Epithelial cell of proximal tubule (primary cell): Measurements from ENCODE around the gene CDH15. TPM values are rescaled to one million over a fixed set of nuclear protein-coding genes. Genes with fewer than 3 reads are reported as not detected.

Experiments used
- DNase-seq: peaks from one replicate; pipeline ENCODE4 v3.0.0-alpha.2; 2011; ENCODE audit warnings: low read depth
- H3K4me3 ChIP-seq: 2 replicates; pipeline ENCODE4 v1.5.1; 2011; ENCODE audit warnings: low read depth, mild to moderate bottlenecking, low read length
- CTCF ChIP-seq: conservative IDR thresholded peaks from 2 replicates; pipeline ENCODE4 v1.5.1; 2012; ENCODE audit warnings: low read depth, mild to moderate bottlenecking, low read length
- total RNA-seq: library from RNA; depleted of rRNA; stranded (reverse); fragments of >200 nt; gene quantifications from 2 replicates; pipeline ENCODE4 v1.2.3, GENCODE V29; 2015

Gene CDH15
- total RNA-seq, 1 donor from 2014 or later, result not detected

GRCh38 chr16:89169778-89170177 lies 1.8 kb upstream of the CDH15 start:
- no peak for TF ChIP-seq CTCF
- no peak for DNase-seq
- no peak overlapping the region for H3K4me3 ChIP-seq

- H3K4me3 ChIP-seq, result peak overlapping the region; percentile 39
- TF ChIP-seq CTCF, result peak; percentile 10
- DNase-seq, result no peak
These were observed 967 bp upstream of the CDH15 start for GRCh38 chr16:89170346-89171215.

GRCh38 chr16:89172171-89172527 lies 601 bp downstream of the CDH15 start:
- no peak for TF ChIP-seq CTCF
- DNase-seq, result no peak
- H3K4me3 ChIP-seq, result no peak overlapping the region

GRCh38 chr16:89172528-89173173 lies 1.1 kb downstream of the CDH15 start:
- TF ChIP-seq CTCF, result no peak
- DNase-seq, result no peak
- H3K4me3 ChIP-seq, result no peak overlapping the region

GRCh38 chr16:89173174-89173921 lies 1.8 kb downstream of the CDH15 start:
- TF ChIP-seq CTCF, result no peak
- no peak for DNase-seq
- H3K4me3 ChIP-seq, result no peak overlapping the region

GRCh38 chr16:89174055-89174827 lies 2.7 kb downstream of the CDH15 start:
- no peak overlapping the region for H3K4me3 ChIP-seq
- no peak for DNase-seq
- TF ChIP-seq CTCF, result no peak
